ENCODE results near the gene CSRNP2. TPM values are rescaled to one million over a fixed set of nuclear protein-coding genes. Genes with fewer than 3 reads are reported as not detected.

The CSRNP2 gene
- total RNA-seq, 2 donors from 2014 or later: 13.6 to 17.1 TPM

DNA sequence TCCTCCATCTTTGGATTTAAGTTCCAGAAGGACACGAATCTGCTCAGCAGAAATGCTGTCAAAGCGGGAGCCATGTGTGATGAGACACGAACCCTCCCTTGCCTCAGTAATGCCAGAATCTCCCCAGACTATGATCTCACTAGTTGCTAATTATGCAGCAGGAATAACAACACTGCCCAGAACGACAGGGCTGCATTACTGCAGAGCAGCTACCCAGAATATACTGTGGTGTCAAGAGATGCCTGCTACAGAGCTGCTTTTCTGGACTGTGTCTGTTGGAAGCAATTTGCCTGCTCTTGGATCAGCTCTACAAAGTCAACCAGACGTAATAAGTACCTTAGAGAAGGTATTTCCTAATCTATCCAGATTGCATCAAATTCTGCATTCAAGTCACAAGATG lies 5.5 kb downstream of the CSRNP2 start:
- Histone ChIP-seq H3K36me3 (no peaks in the 10 kb centered on the region), H3K27ac (no peak overlapping the region), H3K4me3 (no peak overlapping the region), H3K4me1 (peaks cover 7% of the 10 kb centered on the region), H3K9me3 (no peaks in the 10 kb centered on the region), H3K27me3 (no peaks in the 10 kb centered on the region), H3K9ac (ENCODE audit: low read depth in 2 of 2, low read length in 2 of 2) (no peak overlapping the region)
- TF ChIP-seq, protein P1, sequence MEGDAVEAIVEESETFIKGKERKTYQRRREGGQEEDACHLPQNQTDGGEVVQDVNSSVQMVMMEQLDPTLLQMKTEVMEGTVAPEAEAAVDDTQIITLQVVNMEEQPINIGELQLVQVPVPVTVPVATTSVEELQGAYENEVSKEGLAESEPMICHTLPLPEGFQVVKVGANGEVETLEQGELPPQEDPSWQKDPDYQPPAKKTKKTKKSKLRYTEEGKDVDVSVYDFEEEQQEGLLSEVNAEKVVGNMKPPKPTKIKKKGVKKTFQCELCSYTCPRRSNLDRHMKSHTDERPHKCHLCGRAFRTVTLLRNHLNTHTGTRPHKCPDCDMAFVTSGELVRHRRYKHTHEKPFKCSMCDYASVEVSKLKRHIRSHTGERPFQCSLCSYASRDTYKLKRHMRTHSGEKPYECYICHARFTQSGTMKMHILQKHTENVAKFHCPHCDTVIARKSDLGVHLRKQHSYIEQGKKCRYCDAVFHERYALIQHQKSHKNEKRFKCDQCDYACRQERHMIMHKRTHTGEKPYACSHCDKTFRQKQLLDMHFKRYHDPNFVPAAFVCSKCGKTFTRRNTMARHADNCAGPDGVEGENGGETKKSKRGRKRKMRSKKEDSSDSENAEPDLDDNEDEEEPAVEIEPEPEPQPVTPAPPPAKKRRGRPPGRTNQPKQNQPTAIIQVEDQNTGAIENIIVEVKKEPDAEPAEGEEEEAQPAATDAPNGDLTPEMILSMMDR (IDR thresholded peaks at IDR 0.05): no peak
- intact Hi-C loops (cut with DNase I): no loop called here
- DNase-seq: no peak

DNA sequence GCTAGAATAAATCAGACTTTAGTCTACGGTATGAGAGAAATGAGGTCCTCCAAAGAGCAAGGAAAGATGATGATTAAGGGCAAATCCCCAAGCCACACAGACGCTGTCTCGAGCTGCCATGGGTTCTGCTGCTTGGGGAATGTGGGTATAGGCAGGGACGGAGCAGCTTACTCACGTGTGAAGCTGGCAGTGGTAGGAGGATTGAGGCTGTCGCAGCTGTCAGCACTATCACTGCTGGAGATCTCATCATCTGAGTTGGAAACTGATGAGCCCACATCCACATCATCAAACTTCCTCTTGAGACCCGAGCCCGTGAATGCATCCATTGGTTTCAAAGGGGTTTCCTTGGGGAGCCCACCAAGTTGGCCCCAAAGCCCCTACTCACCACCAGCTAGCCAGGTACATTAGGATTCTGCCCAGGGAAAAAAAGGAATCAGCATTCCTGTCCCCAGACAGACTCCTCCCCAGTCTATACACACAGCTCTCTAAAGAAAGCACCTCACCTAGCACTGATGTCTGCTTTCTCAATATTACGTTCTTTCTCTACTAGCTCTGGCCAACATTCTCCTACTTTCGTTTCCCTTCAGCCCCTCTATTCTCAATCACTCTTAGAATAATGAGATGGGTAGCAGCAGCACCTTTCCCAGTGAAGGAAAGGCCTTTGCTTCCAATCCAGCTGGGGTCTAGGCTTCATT lies 7.0 kb downstream of the CSRNP2 start:
- TF ChIP-seq, protein P1 (IDR thresholded peaks at IDR 0.05): no peak
- Histone ChIP-seq H3K4me1 (no peaks in the 10 kb centered on the region), H3K27ac (no peak overlapping the region), H3K27me3 (no peaks in the 10 kb centered on the region), H3K36me3 (no peaks in the 10 kb centered on the region), H3K4me3 (no peak overlapping the region), H3K9me3 (no peaks in the 10 kb centered on the region), H3K9ac (ENCODE audit: low read depth in 2 of 2, low read length in 2 of 2) (no peak overlapping the region)
- no peak for DNase-seq
- intact Hi-C loops (cut with DNase I): no loop called here

DNA sequence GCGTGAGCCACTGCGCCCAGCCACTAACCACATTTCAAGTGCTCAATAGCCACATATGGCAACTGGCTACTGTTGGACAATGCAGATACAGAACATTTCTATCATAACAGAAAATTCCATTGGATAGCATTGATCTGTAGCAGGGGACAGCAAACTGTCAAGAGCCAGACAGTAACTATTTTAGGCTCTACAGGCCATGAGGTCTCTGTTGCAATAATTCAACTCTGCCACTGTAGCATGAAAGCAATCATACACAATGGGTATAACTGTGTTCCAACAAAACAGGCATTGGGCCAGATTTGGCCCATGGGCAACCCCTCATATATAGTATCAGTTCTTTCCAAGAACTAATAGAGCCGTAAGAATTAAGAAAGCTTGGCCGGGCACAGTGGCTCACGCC lies 8.0 kb downstream of the CSRNP2 start:
- Histone ChIP-seq H3K27ac (no peak overlapping the region), H3K4me1 (no peaks in the 10 kb centered on the region), H3K36me3 (no peaks in the 10 kb centered on the region), H3K9me3 (no peaks in the 10 kb centered on the region), H3K9ac (ENCODE audit: low read depth in 2 of 2, low read length in 2 of 2) (no peak overlapping the region), H3K4me3 (no peak overlapping the region), H3K27me3 (no peaks in the 10 kb centered on the region)
- TF ChIP-seq, protein P1 (IDR thresholded peaks at IDR 0.05): no peak
- intact Hi-C loops (cut with DNase I): no loop called here
- no peak for DNase-seq

DNA sequence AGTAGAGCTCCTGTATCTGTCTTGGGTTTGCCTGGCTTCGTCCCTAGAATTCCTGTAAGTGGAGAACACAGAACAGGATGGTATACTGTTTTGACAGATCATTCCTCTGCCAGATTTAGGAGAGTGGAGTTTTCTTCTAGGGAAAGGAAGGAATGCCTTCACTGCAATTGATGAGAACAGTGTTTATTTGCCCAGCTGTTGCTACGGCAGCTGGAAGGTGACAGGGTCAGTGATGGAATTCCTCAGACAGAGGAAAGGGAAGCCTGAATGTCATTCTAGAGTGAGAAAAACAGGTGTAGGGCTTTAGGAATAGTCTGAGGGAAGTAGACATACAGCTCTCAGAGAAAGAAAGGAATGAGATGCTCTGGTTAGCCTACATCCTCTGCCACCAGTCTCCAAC lies 11.7 kb downstream of the CSRNP2 start:
- TF ChIP-seq, protein P1 (IDR thresholded peaks at IDR 0.05): no peak
- H3K27ac ChIP-seq: no peak overlapping the region
- no peak overlapping the region for H3K4me3 ChIP-seq
- no peaks in the 10 kb centered on the region for H3K36me3 ChIP-seq
- intact Hi-C loops (cut with DNase I): no loop called here
- H3K9ac ChIP-seq (ENCODE audit: low read depth in 2 of 2, low read length in 2 of 2): no peak overlapping the region
- no peaks in the 10 kb centered on the region for H3K27me3 ChIP-seq
- H3K4me1 ChIP-seq: no peaks in the 10 kb centered on the region
- no peaks in the 10 kb centered on the region for H3K9me3 ChIP-seq
- no peak for DNase-seq

DNA sequence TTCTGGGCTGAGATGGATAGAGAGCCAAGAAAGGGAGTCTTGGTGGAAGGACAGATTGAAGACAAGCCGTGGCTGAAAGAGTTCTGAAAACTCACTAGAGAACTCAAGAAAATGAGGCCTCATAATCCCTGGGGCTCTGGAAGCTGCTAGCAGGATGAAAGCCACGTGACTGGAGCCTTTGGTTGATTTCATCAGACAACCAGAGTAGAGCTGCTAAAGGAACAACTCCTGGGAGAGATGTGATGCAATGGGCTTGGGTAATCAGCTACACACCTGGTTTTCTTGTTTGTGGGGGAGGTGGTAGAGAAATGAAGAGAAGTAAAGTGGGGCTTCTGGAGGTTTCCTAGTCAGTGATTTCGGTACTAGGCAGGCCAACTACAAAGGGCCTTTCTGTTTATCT lies 13.4 kb downstream of the CSRNP2 start:
- intact Hi-C loops (cut with DNase I): no loop called here
- no peak for DNase-seq
- Histone ChIP-seq H3K27me3 (no peaks in the 10 kb centered on the region), H3K4me3 (no peak overlapping the region), H3K4me1 (no peaks in the 10 kb centered on the region), H3K36me3 (no peaks in the 10 kb centered on the region), H3K27ac (no peak overlapping the region), H3K9ac (ENCODE audit: low read depth in 2 of 2, low read length in 2 of 2) (no peak overlapping the region), H3K9me3 (no peaks in the 10 kb centered on the region)
- TF ChIP-seq, protein P1 (IDR thresholded peaks at IDR 0.05): no peak
